ENCODE data around the gene AMOTL2.

DNA sequence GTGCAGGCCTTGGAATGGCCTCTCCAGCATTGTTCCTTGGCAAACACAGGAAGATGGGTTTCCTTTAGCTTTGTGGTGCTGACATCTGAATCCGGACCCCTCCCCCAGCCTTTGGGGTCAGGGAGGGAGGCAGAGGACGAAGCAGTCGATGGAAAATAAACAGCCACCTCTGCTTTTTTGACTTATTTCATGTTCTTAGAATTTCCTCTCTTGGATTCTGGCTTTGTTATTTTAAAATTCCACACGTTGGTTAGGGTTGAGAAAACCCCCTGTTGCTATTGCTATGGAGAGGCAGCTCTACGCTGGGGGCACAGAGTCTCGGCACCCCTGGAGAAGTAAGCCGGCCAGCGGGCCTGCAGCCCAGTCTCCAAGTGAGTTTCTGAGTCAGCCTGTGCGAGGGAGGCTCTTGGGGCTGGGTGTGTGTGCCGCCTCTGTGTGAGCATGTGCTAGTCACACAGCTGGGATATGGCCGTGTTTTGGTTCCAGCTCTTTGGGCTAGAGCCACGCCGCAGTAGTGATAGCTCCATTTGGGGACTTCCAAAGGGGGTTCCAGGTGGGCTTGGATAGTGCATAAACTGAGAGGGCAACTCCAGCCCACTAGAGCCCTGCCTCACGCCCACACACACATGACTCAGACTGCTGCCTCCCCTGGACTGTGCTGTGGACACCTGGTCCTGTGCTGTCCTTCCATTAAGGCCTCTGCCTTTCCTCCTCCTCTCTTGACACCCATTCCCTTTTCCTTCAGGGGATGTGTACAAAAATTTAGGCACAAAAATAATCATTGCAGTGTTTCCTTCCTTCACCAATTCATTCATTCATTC, 58.8 kb downstream of the AMOTL2 start:
- TF ChIP-seq, protein P1, sequence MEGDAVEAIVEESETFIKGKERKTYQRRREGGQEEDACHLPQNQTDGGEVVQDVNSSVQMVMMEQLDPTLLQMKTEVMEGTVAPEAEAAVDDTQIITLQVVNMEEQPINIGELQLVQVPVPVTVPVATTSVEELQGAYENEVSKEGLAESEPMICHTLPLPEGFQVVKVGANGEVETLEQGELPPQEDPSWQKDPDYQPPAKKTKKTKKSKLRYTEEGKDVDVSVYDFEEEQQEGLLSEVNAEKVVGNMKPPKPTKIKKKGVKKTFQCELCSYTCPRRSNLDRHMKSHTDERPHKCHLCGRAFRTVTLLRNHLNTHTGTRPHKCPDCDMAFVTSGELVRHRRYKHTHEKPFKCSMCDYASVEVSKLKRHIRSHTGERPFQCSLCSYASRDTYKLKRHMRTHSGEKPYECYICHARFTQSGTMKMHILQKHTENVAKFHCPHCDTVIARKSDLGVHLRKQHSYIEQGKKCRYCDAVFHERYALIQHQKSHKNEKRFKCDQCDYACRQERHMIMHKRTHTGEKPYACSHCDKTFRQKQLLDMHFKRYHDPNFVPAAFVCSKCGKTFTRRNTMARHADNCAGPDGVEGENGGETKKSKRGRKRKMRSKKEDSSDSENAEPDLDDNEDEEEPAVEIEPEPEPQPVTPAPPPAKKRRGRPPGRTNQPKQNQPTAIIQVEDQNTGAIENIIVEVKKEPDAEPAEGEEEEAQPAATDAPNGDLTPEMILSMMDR (IDR thresholded peaks at IDR 0.05; ENCODE audit: insufficient read depth, low read length) = no peak
- TF ChIP-seq, protein P2, sequence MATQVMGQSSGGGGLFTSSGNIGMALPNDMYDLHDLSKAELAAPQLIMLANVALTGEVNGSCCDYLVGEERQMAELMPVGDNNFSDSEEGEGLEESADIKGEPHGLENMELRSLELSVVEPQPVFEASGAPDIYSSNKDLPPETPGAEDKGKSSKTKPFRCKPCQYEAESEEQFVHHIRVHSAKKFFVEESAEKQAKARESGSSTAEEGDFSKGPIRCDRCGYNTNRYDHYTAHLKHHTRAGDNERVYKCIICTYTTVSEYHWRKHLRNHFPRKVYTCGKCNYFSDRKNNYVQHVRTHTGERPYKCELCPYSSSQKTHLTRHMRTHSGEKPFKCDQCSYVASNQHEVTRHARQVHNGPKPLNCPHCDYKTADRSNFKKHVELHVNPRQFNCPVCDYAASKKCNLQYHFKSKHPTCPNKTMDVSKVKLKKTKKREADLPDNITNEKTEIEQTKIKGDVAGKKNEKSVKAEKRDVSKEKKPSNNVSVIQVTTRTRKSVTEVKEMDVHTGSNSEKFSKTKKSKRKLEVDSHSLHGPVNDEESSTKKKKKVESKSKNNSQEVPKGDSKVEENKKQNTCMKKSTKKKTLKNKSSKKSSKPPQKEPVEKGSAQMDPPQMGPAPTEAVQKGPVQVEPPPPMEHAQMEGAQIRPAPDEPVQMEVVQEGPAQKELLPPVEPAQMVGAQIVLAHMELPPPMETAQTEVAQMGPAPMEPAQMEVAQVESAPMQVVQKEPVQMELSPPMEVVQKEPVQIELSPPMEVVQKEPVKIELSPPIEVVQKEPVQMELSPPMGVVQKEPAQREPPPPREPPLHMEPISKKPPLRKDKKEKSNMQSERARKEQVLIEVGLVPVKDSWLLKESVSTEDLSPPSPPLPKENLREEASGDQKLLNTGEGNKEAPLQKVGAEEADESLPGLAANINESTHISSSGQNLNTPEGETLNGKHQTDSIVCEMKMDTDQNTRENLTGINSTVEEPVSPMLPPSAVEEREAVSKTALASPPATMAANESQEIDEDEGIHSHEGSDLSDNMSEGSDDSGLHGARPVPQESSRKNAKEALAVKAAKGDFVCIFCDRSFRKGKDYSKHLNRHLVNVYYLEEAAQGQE (IDR thresholded peaks at IDR 0.05; ENCODE audit: insufficient replicate concordance, low read depth) = no peak
- no peak for TF ChIP-seq GABPA (IDR thresholded peaks at IDR 0.05; ENCODE audit: low read depth)
- no peak for TF ChIP-seq POLR2AphosphoS5 (IDR thresholded peaks at IDR 0.05; ENCODE audit: low read depth)
- no peak for TF ChIP-seq SPI1 (IDR thresholded peaks at IDR 0.05; ENCODE audit: borderline replicate concordance, low read depth)

Data from HL-60 (cell line).